ENCODE measurements around the gene SCYL3. TPM values are rescaled to one million over a fixed set of nuclear protein-coding genes. Genes with fewer than 3 reads are reported as not detected.
"Not testable (repeated sequence)": the region's sequence is repeated elsewhere in the genome, so short reads cannot be mapped to it uniquely, and the experiment has no call there.

The SCYL3 gene
- total and polyA plus RNA-seq, 4 donors, result 2.4 to 11.9 (median 6.1) TPM

- H3K36me3 ChIP-seq (ENCODE audit: control insufficient read depth in 1 of 2, insufficient read depth in 2 of 2, low read length in 1 of 2), result peaks cover 0 to 2% of the 10 kb centered on the region in 2 donors
- intact Hi-C loops (cut with DNase I), result no loop called here
- H3K27me3 ChIP-seq (ENCODE audit: control insufficient read depth in 1 of 2, insufficient read depth in 2 of 2, low read length in 1 of 2), result no peaks in the 10 kb centered on the region
- no peak overlapping the region for H3K4me3 ChIP-seq (ENCODE audit: low read length in 2 of 2)
- no peaks in the 10 kb centered on the region for H3K4me1 ChIP-seq (ENCODE audit: control insufficient read depth in 1 of 2, insufficient read depth in 2 of 2, low read length in 2 of 2)
- DNase-seq (no peak), ATAC-seq (ENCODE audit: low FRiP score) (no peak)
- 25 to 52% methylated on average over 4 of the region's 4 CpGs for WGBS, 2 donors
- no peak overlapping the region for H3K27ac ChIP-seq (ENCODE audit: low read depth in 1 of 2, low read length in 2 of 2)
- H3K9me3 ChIP-seq (ENCODE audit: control insufficient read depth, low read length), result no peaks in the 10 kb centered on the region
These were observed 60.4 kb downstream of the SCYL3 start for GRCh38 chr1:169833179-169833901.

- intact Hi-C loops (cut with DNase I), result no loop called here
- Histone ChIP-seq H3K9me3 (ENCODE audit: control insufficient read depth, low read length) (no peaks in the 10 kb centered on the region), H3K27ac (ENCODE audit: low read depth in 1 of 2, low read length in 2 of 2) (no peak overlapping the region), H3K27me3 (ENCODE audit: control insufficient read depth in 1 of 2, insufficient read depth in 2 of 2, low read length in 1 of 2) (no peaks in the 10 kb centered on the region), H3K4me1 (ENCODE audit: control insufficient read depth in 1 of 2, insufficient read depth in 2 of 2, low read length in 2 of 2) (no peaks in the 10 kb centered on the region), H3K36me3 (ENCODE audit: control insufficient read depth in 1 of 2, insufficient read depth in 2 of 2, low read length in 1 of 2) (peaks cover 0 to 3% of the 10 kb centered on the region in 2 donors), H3K4me3 (ENCODE audit: low read length in 2 of 2) (no peak overlapping the region)
- DNase-seq, result no peak
- ATAC-seq (ENCODE audit: low FRiP score), result no peak
- 96% methylated on average over 1 of the region's 1 CpG for WGBS, 2 donors
These were observed 64.0 kb downstream of the SCYL3 start for GRCh38 chr1:169829671-169830070.

- Histone ChIP-seq H3K4me1 (ENCODE audit: control insufficient read depth in 1 of 2, insufficient read depth in 2 of 2, low read length in 2 of 2) (no peaks in the 10 kb centered on the region), H3K4me3 (ENCODE audit: low read length in 2 of 2) (no peak overlapping the region), H3K9me3 (ENCODE audit: control insufficient read depth, low read length) (no peaks in the 10 kb centered on the region), H3K27me3 (ENCODE audit: control insufficient read depth in 1 of 2, insufficient read depth in 2 of 2, low read length in 1 of 2) (no peaks in the 10 kb centered on the region), H3K36me3 (ENCODE audit: control insufficient read depth in 1 of 2, insufficient read depth in 2 of 2, low read length in 1 of 2) (peaks cover 0 to 9% of the 10 kb centered on the region in 2 donors), H3K27ac (ENCODE audit: low read depth in 1 of 2, low read length in 2 of 2) (no peak overlapping the region)
- intact Hi-C loops (cut with DNase I), result no loop called here
- WGBS, 2 donors, result 92 to 96% methylated on average over 3 of the region's 3 CpGs
- ATAC-seq (ENCODE audit: low FRiP score) (no peak), DNase-seq (no peak)
These were observed 69.5 kb downstream of the SCYL3 start for GRCh38 chr1:169824153-169824552.

- intact Hi-C loops (cut with DNase I), result no loop called here
- no peak for ATAC-seq (ENCODE audit: low FRiP score)
- WGBS, 2 donors, result 95 to 97% methylated on average over 7 of the region's 7 CpGs
- DNase-seq, result no peak
- no peaks in the 10 kb centered on the region for H3K27me3 ChIP-seq (ENCODE audit: control insufficient read depth in 1 of 2, insufficient read depth in 2 of 2, low read length in 1 of 2)
- H3K4me3 ChIP-seq (ENCODE audit: low read length in 2 of 2), result no peak overlapping the region
- H3K4me1 ChIP-seq (ENCODE audit: control insufficient read depth in 1 of 2, insufficient read depth in 2 of 2, low read length in 2 of 2), result no peaks in the 10 kb centered on the region
- H3K27ac ChIP-seq (ENCODE audit: low read depth in 1 of 2, low read length in 2 of 2), result no peak overlapping the region
- peaks cover 0 to 5% of the 10 kb centered on the region in 2 donors for H3K36me3 ChIP-seq (ENCODE audit: control insufficient read depth in 1 of 2, insufficient read depth in 2 of 2, low read length in 1 of 2)
- no peaks in the 10 kb centered on the region for H3K9me3 ChIP-seq (ENCODE audit: control insufficient read depth, low read length)
These were observed 72.2 kb downstream of the SCYL3 start for GRCh38 chr1:169821500-169821899.

- Histone ChIP-seq H3K36me3 (ENCODE audit: control insufficient read depth in 1 of 2, insufficient read depth in 2 of 2, low read length in 1 of 2) (no peaks in the 10 kb centered on the region), H3K27me3 (ENCODE audit: control insufficient read depth in 1 of 2, insufficient read depth in 2 of 2, low read length in 1 of 2) (no peaks in the 10 kb centered on the region), H3K27ac (ENCODE audit: low read depth in 1 of 2, low read length in 2 of 2) (no peak overlapping the region), H3K4me1 (ENCODE audit: control insufficient read depth in 1 of 2, insufficient read depth in 2 of 2, low read length in 2 of 2) (no peaks in the 10 kb centered on the region), H3K4me3 (ENCODE audit: low read length in 2 of 2) (no peak overlapping the region), H3K9me3 (ENCODE audit: control insufficient read depth, low read length) (no peaks in the 10 kb centered on the region)
- WGBS, 2 donors, result 96 to 97% methylated on average over 1 of the region's 1 CpG
- ATAC-seq (ENCODE audit: low FRiP score), result no peak
- intact Hi-C loops (cut with DNase I), result no loop called here
- DNase-seq, result no peak
These were observed 77.1 kb downstream of the SCYL3 start for GRCh38 chr1:169816617-169817016.

GRCh38 chr1:169814265-169814664, 79.4 kb downstream of the SCYL3 start:
- intact Hi-C loops (cut with DNase I), result loop anchor here in 1 of 2 donors (5.0 kb wide), 1 partner anchor 212 kb away; no protein-coding TSS in a partner anchor
- DNase-seq (no peak), ATAC-seq (ENCODE audit: low FRiP score) (no peak)
- no peaks in the 10 kb centered on the region for H3K9me3 ChIP-seq (ENCODE audit: control insufficient read depth, low read length)
- no peaks in the 10 kb centered on the region for H3K36me3 ChIP-seq (ENCODE audit: control insufficient read depth in 1 of 2, insufficient read depth in 2 of 2, low read length in 1 of 2)
- no peak overlapping the region for H3K4me3 ChIP-seq (ENCODE audit: low read length in 2 of 2)
- H3K27me3 ChIP-seq (ENCODE audit: control insufficient read depth in 1 of 2, insufficient read depth in 2 of 2, low read length in 1 of 2), result no peaks in the 10 kb centered on the region
- no peaks in the 10 kb centered on the region for H3K4me1 ChIP-seq (ENCODE audit: control insufficient read depth in 1 of 2, insufficient read depth in 2 of 2, low read length in 2 of 2)
- no peak overlapping the region for H3K27ac ChIP-seq (ENCODE audit: low read depth in 1 of 2, low read length in 2 of 2)
- WGBS, 2 donors, result 49 to 92% methylated on average over 2 of the region's 2 CpGs

GRCh38 chr1:169812131-169812530, 81.6 kb downstream of the SCYL3 start:
- Histone ChIP-seq H3K4me1 (ENCODE audit: control insufficient read depth in 1 of 2, insufficient read depth in 2 of 2, low read length in 2 of 2) (no peaks in the 10 kb centered on the region), H3K4me3 (ENCODE audit: low read length in 2 of 2) (no peak overlapping the region), H3K27ac (ENCODE audit: low read depth in 1 of 2, low read length in 2 of 2) (no peak overlapping the region), H3K36me3 (ENCODE audit: control insufficient read depth in 1 of 2, insufficient read depth in 2 of 2, low read length in 1 of 2) (no peaks in the 10 kb centered on the region), H3K27me3 (ENCODE audit: control insufficient read depth in 1 of 2, insufficient read depth in 2 of 2, low read length in 1 of 2) (no peaks in the 10 kb centered on the region), H3K9me3 (ENCODE audit: control insufficient read depth, low read length) (no peaks in the 10 kb centered on the region)
- ATAC-seq (ENCODE audit: low FRiP score) (no peak), DNase-seq (no peak)
- 89 to 92% methylated on average over 2 of the region's 2 CpGs for WGBS, 2 donors
- intact Hi-C loops (cut with DNase I), result loop anchor here in 1 of 2 donors (5.0 kb wide), 1 partner anchor 210 kb away; no protein-coding TSS in a partner anchor

GRCh38 chr1:169811418-169812035, 82.2 kb downstream of the SCYL3 start:
- H3K9me3 ChIP-seq (ENCODE audit: control insufficient read depth, low read length); H3K4me3 ChIP-seq (ENCODE audit: low read length in 2 of 2); H3K4me1 ChIP-seq (ENCODE audit: control insufficient read depth in 1 of 2, insufficient read depth in 2 of 2, low read length in 2 of 2); H3K27me3 ChIP-seq (ENCODE audit: control insufficient read depth in 1 of 2, insufficient read depth in 2 of 2, low read length in 1 of 2); H3K27ac ChIP-seq (ENCODE audit: low read depth in 1 of 2, low read length in 2 of 2); DNase-seq; ATAC-seq (ENCODE audit: low FRiP score); H3K36me3 ChIP-seq (ENCODE audit: control insufficient read depth in 1 of 2, insufficient read depth in 2 of 2, low read length in 1 of 2): not testable (repeated sequence)
- intact Hi-C loops (cut with DNase I), result loop anchor here in 1 of 2 donors (5.0 kb wide), 1 partner anchor 209 kb away; no protein-coding TSS in a partner anchor
